Measurements from ENCODE around the gene PROC. TPM values are rescaled to one million over a fixed set of nuclear protein-coding genes. Genes with fewer than 3 reads are reported as not detected.
"Not testable (repeated sequence)": the region's sequence is repeated elsewhere in the genome, so short reads cannot be mapped to it uniquely, and the experiment has no call there.

PROC gene
- total RNA-seq, 1 donor from 2014 or later, result not detected

- no peak for DNase-seq (ENCODE audit: low spot score)
These were observed 23.7 kb upstream of the PROC start for GRCh38 chr2:127394492-127394891.

GRCh38 chr2:127397568-127398238 lies 20.5 kb upstream of the PROC start:
- no peak for DNase-seq (ENCODE audit: low spot score)

- no peak for DNase-seq (ENCODE audit: low spot score)
These were observed 20.0 kb upstream of the PROC start for GRCh38 chr2:127398239-127398590.

- no peak for DNase-seq (ENCODE audit: low spot score)
These were observed 17.7 kb upstream of the PROC start for GRCh38 chr2:127400533-127400896.

GRCh38 chr2:127400897-127401756 lies 17.1 kb upstream of the PROC start:
- no peak for DNase-seq (ENCODE audit: low spot score)

- DNase-seq (ENCODE audit: low spot score), result no peak
These were observed 16.2 kb upstream of the PROC start for GRCh38 chr2:127401757-127402695.

- DNase-seq (ENCODE audit: low spot score), result no peak
These were observed 14.8 kb upstream of the PROC start for GRCh38 chr2:127403460-127403859.

- DNase-seq (ENCODE audit: low spot score), result no peak
These were observed 13.6 kb upstream of the PROC start for GRCh38 chr2:127404466-127405254.

GRCh38 chr2:127405255-127405610 lies 13.0 kb upstream of the PROC start:
- DNase-seq (ENCODE audit: low spot score), result no peak

GRCh38 chr2:127406454-127406853 lies 11.8 kb upstream of the PROC start:
- DNase-seq (ENCODE audit: low spot score), result no peak

GRCh38 chr2:127407091-127407490 lies 11.1 kb upstream of the PROC start:
- no peak for DNase-seq (ENCODE audit: low spot score)

- DNase-seq (ENCODE audit: low spot score), result no peak
These were observed 10.6 kb upstream of the PROC start for GRCh38 chr2:127407661-127408003.

- DNase-seq (ENCODE audit: low spot score), result peak; percentile 99
These were observed 10.0 kb upstream of the PROC start for GRCh38 chr2:127408004-127408806.

- DNase-seq (ENCODE audit: low spot score), result no peak
These were observed 9.5 kb upstream of the PROC start for GRCh38 chr2:127408807-127409099.

- not testable (repeated sequence) for DNase-seq (ENCODE audit: low spot score)
These were observed 8.5 kb upstream of the PROC start for GRCh38 chr2:127409716-127410115.

- DNase-seq (ENCODE audit: low spot score), result no peak
These were observed 7.2 kb upstream of the PROC start for GRCh38 chr2:127410871-127411652.

- no peak for DNase-seq (ENCODE audit: low spot score)
These were observed 6.4 kb upstream of the PROC start for GRCh38 chr2:127411653-127412369.

- no peak for DNase-seq (ENCODE audit: low spot score)
These were observed 5.0 kb upstream of the PROC start for GRCh38 chr2:127413200-127413599.
